Uterus (tissue), 4 donors: ENCODE results near the gene PRIMPOL. TPM values are rescaled to one million over a fixed set of nuclear protein-coding genes. Genes with fewer than 3 reads are reported as not detected.
A peak's percentile ranks its signal among the peaks of the same experiment; 100 is the strongest.

Source experiments
- DNase-seq, 2 donors: peaks; one replicate each; pipeline ENCODE4 v3.0.0-alpha.2; 2019 to 2020
- H3K27ac ChIP-seq, 2 donors: fragments of 200-600 bp; sonication (generic); 1 replicate in 1 of 2; 2 replicates in 1 of 2; pipeline ENCODE4 v1.5.1; 2016 to 2018
- H3K27me3 ChIP-seq, 2 donors: fragments of 200-600 bp; sonication (generic); one replicate each; pipeline ENCODE4 v1.5.1; 2018 to 2019; ENCODE audit warnings: control low read depth in 1 of 2
- H3K36me3 ChIP-seq, 2 donors: fragments of 200-600 bp; sonication (generic); one replicate each; pipeline ENCODE4 v1.5.1; 2019; ENCODE audit warnings: control low read depth in 1 of 2
- H3K4me1 ChIP-seq, 2 donors: fragments of 200-600 bp; sonication (generic); one replicate each; pipeline ENCODE4 v1.5.1; 2018 to 2019; ENCODE audit warnings: control low read depth in 1 of 2
- H3K4me3 ChIP-seq, 2 donors: fragments of 200-600 bp; sonication (generic); 1 replicate in 1 of 2; 2 replicates in 1 of 2; pipeline ENCODE4 v1.5.1; 2018 to 2019; ENCODE audit warnings: mild to moderate bottlenecking in 1 of 2
- H3K9me3 ChIP-seq, 2 donors: fragments of 200-600 bp; sonication (generic); one replicate each; pipeline ENCODE4 v1.5.1; 2019; ENCODE audit warnings: control low read depth in 1 of 2
- POLR2A ChIP-seq, 2 donors: fragments of 450-650 bp; IDR thresholded peaks; one replicate each; pipeline ENCODE4 v1.6.1; 2016; ENCODE audit warnings: antibody characterized with exemption in 2 of 2, mild to moderate bottlenecking in 1 of 2, moderate library complexity in 1 of 2
- intact Hi-C: fragments of 100-400 bp; cut with DNase I; formaldehyde crosslinking; loops from one replicate; pipeline ENCODE4 v1.15.1; 2023; ENCODE audit warnings: low total_unique reads
- total RNA-seq, 4 donors: library from RNA; depleted of rRNA in 3 of 4; stranded (reverse); fragments of >200 nt in 3 of 4; gene quantifications; one replicate each; pipeline versions ENCODE4 v1.1.0 to v1.2.4, GENCODE V29; 2014 to 2023
- TF ChIP-seq, protein P1 (sequence below), 4 experiments: fragments of 200-600 bp in 2 of 4; fragments of 450-650 bp in 2 of 4; sonication (generic) in 2 of 4; IDR thresholded peaks; one replicate each; pipeline ENCODE4 v1.5.1; 2016 to 2019; ENCODE audit warnings: antibody characterized with exemption in 4 of 4, mild to moderate bottlenecking in 2 of 4, moderate library complexity in 1 of 4
- donor health status: DM: yes; HTN: yes; CAD: no.

PRIMPOL gene
- total RNA-seq, 4 donors from 2014 or later: 25.1 to 43.5 (median 34.1) TPM

DNA sequence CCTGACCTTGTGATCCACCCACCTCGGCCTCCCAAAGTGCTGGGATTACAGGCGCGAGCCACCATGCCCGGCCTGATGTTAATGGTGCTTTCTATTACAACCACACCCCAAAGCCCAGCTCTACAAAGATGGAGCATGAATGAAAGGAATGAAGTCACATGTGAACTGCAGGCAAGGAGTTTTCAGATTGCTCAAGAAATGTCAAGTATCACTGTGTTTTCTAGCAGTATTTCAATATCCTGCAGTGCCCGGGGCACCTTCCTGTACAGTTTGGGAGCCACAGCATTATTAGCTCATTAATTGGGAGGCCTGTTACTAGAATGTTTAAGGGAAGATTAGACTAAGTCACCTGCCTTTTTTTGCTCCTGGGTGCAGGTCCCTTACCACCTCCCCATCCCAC lies 40.1 kb downstream of the PRIMPOL start:
- no peaks in the 10 kb centered on the region for H3K27me3 ChIP-seq
- intact Hi-C loops: no loop called here
- H3K4me1 ChIP-seq: no peaks in the 10 kb centered on the region
- H3K27ac ChIP-seq: no peak overlapping the region
- TF ChIP-seq, protein P1, sequence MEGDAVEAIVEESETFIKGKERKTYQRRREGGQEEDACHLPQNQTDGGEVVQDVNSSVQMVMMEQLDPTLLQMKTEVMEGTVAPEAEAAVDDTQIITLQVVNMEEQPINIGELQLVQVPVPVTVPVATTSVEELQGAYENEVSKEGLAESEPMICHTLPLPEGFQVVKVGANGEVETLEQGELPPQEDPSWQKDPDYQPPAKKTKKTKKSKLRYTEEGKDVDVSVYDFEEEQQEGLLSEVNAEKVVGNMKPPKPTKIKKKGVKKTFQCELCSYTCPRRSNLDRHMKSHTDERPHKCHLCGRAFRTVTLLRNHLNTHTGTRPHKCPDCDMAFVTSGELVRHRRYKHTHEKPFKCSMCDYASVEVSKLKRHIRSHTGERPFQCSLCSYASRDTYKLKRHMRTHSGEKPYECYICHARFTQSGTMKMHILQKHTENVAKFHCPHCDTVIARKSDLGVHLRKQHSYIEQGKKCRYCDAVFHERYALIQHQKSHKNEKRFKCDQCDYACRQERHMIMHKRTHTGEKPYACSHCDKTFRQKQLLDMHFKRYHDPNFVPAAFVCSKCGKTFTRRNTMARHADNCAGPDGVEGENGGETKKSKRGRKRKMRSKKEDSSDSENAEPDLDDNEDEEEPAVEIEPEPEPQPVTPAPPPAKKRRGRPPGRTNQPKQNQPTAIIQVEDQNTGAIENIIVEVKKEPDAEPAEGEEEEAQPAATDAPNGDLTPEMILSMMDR (IDR thresholded peaks at IDR 0.05): no peak
- TF ChIP-seq POLR2A (IDR thresholded peaks at IDR 0.05): no peak
- H3K36me3 ChIP-seq: no peaks in the 10 kb centered on the region
- DNase-seq: no peak
- H3K9me3 ChIP-seq: no peaks in the 10 kb centered on the region
- H3K4me3 ChIP-seq: no peak overlapping the region

DNA sequence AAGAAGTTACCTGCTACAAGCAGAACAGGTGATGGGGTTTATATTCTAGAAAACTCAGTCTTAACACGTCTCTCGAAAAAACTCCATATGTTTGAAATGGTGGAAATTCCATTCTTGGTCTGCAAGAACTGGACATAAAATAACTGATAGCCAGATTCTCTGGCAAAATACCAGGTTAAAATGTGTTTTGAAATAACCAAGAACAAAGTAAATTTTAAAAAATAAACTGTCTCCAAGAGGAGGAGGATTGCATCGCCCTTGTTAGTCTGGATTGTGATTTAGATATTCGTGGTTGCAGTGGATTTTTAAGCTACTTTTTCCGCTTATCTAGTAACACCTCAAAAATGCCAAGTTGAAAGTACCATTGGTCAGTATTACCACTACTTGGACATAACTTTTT lies 43.5 kb downstream of the PRIMPOL start:
- H3K9me3 ChIP-seq: no peaks in the 10 kb centered on the region
- no peak for TF ChIP-seq POLR2A (IDR thresholded peaks at IDR 0.05)
- TF ChIP-seq, protein P1 (IDR thresholded peaks at IDR 0.05): no peak
- no peaks in the 10 kb centered on the region for H3K36me3 ChIP-seq
- H3K4me3 ChIP-seq: no peak overlapping the region
- intact Hi-C loops: no loop called here
- no peaks in the 10 kb centered on the region for H3K4me1 ChIP-seq
- no peaks in the 10 kb centered on the region for H3K27me3 ChIP-seq
- no peak overlapping the region for H3K27ac ChIP-seq
- DNase-seq: no peak

DNA sequence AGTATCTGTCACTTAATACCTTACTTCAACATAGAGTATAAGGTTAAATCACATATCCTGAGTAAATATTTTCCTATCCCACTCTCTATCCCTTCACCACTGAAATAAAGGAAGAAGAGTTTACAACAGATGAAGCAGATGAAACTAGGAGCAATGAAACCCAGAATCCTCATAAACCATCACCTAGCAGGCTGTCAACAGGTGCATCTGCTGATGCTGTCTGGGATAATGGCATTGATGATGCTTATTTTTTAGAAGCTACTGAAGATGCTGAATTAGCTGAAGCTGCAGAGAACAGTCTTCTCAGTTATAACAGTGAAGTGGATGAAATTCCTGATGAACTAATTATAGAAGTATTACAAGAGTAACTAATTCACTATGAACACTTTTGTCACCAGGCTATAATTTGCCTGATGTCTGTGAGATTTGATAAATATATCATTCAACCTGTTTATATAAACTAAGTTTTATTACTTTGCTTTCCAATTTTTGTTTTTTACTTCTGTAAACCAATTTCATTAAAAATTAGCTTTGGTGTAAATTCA lies 44.9 kb downstream of the PRIMPOL start:
- Histone ChIP-seq H3K27ac (no peak overlapping the region), H3K4me3 (no peak overlapping the region)

DNA sequence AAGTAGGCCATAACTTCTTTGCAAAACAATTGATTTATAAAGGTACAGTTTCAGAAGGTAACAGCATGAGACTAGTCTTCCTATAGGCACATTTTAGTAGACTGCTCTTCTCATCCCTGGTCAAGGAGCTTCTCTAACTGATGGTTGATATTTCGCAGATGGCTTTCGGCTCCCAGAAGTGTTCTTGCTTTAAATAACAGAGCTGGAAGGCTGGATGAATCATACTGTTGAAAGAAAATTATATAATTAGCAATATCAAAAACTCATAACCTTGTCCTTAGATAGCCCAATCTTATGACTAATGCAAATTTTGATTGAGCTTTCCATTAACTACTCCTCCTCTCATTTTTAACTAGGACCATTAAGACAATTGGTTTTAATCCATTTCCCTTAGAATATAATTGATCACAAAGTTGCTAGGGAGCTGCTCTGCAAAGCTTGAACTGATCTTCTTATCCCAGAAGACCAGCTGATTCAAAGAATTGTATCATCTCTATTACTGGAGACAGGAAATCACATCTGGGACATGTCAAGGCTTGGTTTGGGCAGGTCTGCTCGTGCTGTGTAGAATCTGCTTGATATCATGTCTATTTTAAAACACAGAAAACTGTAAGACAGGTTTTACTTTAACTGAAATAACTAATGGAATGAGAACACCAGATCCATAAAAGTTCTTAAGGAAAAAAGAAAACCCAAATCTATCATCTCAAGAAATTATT lies 45.8 kb downstream of the PRIMPOL start:
- H3K27ac ChIP-seq: no peak overlapping the region
- no peaks in the 10 kb centered on the region for H3K9me3 ChIP-seq
- TF ChIP-seq POLR2A (IDR thresholded peaks at IDR 0.05): no peak
- TF ChIP-seq, protein P1 (IDR thresholded peaks at IDR 0.05): no peak
- H3K36me3 ChIP-seq: no peaks in the 10 kb centered on the region
- no peak overlapping the region for H3K4me3 ChIP-seq
- no peaks in the 10 kb centered on the region for H3K4me1 ChIP-seq
- H3K27me3 ChIP-seq: no peaks in the 10 kb centered on the region
- DNase-seq: no peak
- intact Hi-C loops: no loop called here

More for the DNA sequence above, 44.9 kb downstream of the PRIMPOL start:
- Histone ChIP-seq H3K27me3 (no peaks in the 10 kb centered on the region), H3K9me3 (no peaks in the 10 kb centered on the region), H3K36me3 (no peaks in the 10 kb centered on the region), H3K4me1 (no peaks in the 10 kb centered on the region)
- TF ChIP-seq POLR2A (IDR thresholded peaks at IDR 0.05): no peak
- TF ChIP-seq, protein P1 (IDR thresholded peaks at IDR 0.05): no peak
- intact Hi-C loops: no loop called here
- no peak for DNase-seq

DNA sequence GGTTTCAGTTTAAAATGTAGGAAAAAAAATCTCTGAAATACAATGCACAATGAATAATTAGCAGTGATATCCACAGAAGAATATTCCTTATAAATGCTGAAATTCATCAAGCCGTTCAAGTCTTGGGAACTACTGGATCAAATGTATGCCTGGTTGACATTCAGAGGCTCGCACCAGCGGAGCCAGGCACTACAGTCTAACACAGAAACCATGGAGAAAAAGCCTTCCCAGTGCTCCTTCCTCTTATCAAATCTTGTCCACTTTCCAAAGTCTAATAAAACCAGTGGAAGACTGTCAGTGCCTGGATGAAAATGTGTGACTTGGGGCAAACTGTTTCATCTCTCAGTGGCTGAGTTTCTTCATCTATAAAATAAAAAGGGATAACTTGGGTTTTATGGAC lies 48.4 kb downstream of the PRIMPOL start:
- intact Hi-C loops: no loop called here
- Histone ChIP-seq H3K9me3 (no peaks in the 10 kb centered on the region), H3K27ac (peak overlapping the region; percentile 2 to 26), H3K4me3 (peak overlapping the region in 1 of 2 donors; percentile 1), H3K4me1 (no peaks in the 10 kb centered on the region), H3K27me3 (no peaks in the 10 kb centered on the region), H3K36me3 (no peaks in the 10 kb centered on the region)
- TF ChIP-seq, protein P1 (IDR thresholded peaks at IDR 0.05): no peak
- TF ChIP-seq POLR2A (IDR thresholded peaks at IDR 0.05): no peak
- DNase-seq: no peak
